ENCODE measurements around the gene SORCS1.

DNA sequence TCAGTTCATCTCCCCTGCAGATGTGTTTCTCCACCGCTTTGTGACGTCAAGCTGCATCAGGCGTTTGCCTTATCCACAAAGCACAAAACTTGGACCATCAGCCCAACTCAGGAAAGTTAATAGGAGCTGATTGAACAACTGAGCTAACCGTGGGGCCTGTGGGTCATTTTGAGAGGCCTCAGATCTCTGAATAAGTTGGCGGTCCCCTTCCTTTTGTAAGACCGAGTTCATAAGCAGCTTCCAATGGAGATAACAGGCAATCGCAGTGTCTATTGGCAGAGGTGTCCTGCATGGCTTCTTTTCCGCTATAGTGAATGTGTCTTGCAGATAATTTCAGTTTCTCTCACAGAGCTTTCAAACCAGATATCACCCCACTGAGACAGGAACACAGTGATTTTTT, 154.0 kb downstream of the SORCS1 start:
- TF ChIP-seq USF2 (IDR thresholded peaks at IDR 0.05; ENCODE audit: low read length): no peak
- TF ChIP-seq JUND (IDR thresholded peaks at IDR 0.05; ENCODE audit: low read length): no peak
- no peak for TF ChIP-seq SP2 (IDR thresholded peaks at IDR 0.05; ENCODE audit: low read length)
- TF ChIP-seq CTCF (IDR thresholded peaks at IDR 0.05; ENCODE audit: control extremely low read depth in 1 of 3, insufficient read depth in 1 of 3, low read depth in 1 of 3, low read length in 3 of 3): no peak
- no peak for TF ChIP-seq RAD21 (IDR thresholded peaks at IDR 0.05 in 1 of 2, conservative IDR thresholded peaks at IDR 0.05 in 1 of 2; ENCODE audit: low read depth in 2 of 2, low read length in 2 of 2)
- TF ChIP-seq SRF (IDR thresholded peaks at IDR 0.05; ENCODE audit: low read depth, low read length): no peak
- no peak for TF ChIP-seq CHD2 (IDR thresholded peaks at IDR 0.05; ENCODE audit: low read length)
- TF ChIP-seq POLR2AphosphoS5 (IDR thresholded peaks at IDR 0.05; ENCODE audit: low read depth, low read length): no peak
- no peak for TF ChIP-seq FOSL1 (IDR thresholded peaks at IDR 0.05; ENCODE audit: insufficient read depth, low read depth, low read length)
- TF ChIP-seq, protein P1, sequence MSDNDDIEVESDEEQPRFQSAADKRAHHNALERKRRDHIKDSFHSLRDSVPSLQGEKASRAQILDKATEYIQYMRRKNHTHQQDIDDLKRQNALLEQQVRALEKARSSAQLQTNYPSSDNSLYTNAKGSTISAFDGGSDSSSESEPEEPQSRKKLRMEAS (IDR thresholded peaks at IDR 0.05): no peak
- TF ChIP-seq POLR2A (IDR thresholded peaks at IDR 0.05; ENCODE audit: control extremely low read depth in 1 of 2, low read depth in 2 of 2, low read length in 2 of 2): no peak
- no peak for TF ChIP-seq ATF2 (IDR thresholded peaks at IDR 0.05; ENCODE audit: low read length)
- no peak for TF ChIP-seq TEAD4 (IDR thresholded peaks at IDR 0.05; ENCODE audit: low read depth, low read length)
